ENCODE results near the gene GPATCH3. TPM values are rescaled to one million over a fixed set of nuclear protein-coding genes. Genes with fewer than 3 reads are reported as not detected.
"Not testable (repeated sequence)": the region's sequence is repeated elsewhere in the genome, so short reads cannot be mapped to it uniquely, and the experiment has no call there.

GPATCH3 gene
- total RNA-seq, result 15.6 and 15.7 TPM in 2 replicates

GRCh38 chr1:26900001-26900814, at the start of gene GPATCH3:
TSS of gene GPATCH3 (minus strand) at chr1:26900467. CDS start at chr1:26900442, 25 bp downstream.
- intact Hi-C loops (cut with micrococcal nuclease), result loop anchor here (1.0 to 5.0 kb wide), 3 partner anchors 10 to 593 kb away; partner anchors contain the start of genes GPN2, NUDC and UBXN11
- H3K4me1 Mint-ChIP-seq (ENCODE audit: low read depth), result peaks cover 27% of the 10 kb centered on the region
- DNase-seq (ENCODE audit: low spot score), result peak; percentile 81
- peak within 1 kb of the TSS; percentile 93 for H3K4me3 Mint-ChIP-seq
- no peaks in the 10 kb centered on the region for H3K9me3 Mint-ChIP-seq
- H3K36me3 Mint-ChIP-seq (ENCODE audit: low read depth), result peaks cover 5% of the 10 kb centered on the region
- peaks cover 2% of the 10 kb centered on the region for H3K27me3 Mint-ChIP-seq (ENCODE audit: insufficient read depth)
- peak within 1 kb of the TSS; percentile 96 for H3K27ac Mint-ChIP-seq

- Mint-ChIP-seq H3K9me3 (no peaks in the 10 kb centered on the region), H3K27ac (no peak overlapping the region), H3K27me3 (ENCODE audit: insufficient read depth) (peaks cover 4% of the 10 kb centered on the region), H3K4me1 (ENCODE audit: low read depth) (no peaks in the 10 kb centered on the region), H3K36me3 (ENCODE audit: low read depth) (peaks cover 18% of the 10 kb centered on the region), H3K4me3 (no peak overlapping the region)
- no peak for DNase-seq (ENCODE audit: low spot score)
- intact Hi-C loops (cut with micrococcal nuclease), result no loop called here
Measured at GRCh38 chr1:26949926-26950319, 49.7 kb upstream of the GPATCH3 start.

- Mint-ChIP-seq H3K9me3 (no peaks in the 10 kb centered on the region), H3K27ac (no peak overlapping the region), H3K27me3 (ENCODE audit: insufficient read depth) (peaks cover 4% of the 10 kb centered on the region), H3K4me3 (no peak overlapping the region), H3K36me3 (ENCODE audit: low read depth) (peaks cover 19% of the 10 kb centered on the region), H3K4me1 (ENCODE audit: low read depth) (no peaks in the 10 kb centered on the region)
- DNase-seq (ENCODE audit: low spot score), result no peak
- intact Hi-C loops (cut with micrococcal nuclease), result no loop called here
Measured at GRCh38 chr1:26949266-26949925, 49.1 kb upstream of the GPATCH3 start.

GRCh38 chr1:26948725-26949057, 48.4 kb upstream of the GPATCH3 start:
- DNase-seq (ENCODE audit: low spot score); H3K4me3 Mint-ChIP-seq; H3K9me3 Mint-ChIP-seq; H3K27ac Mint-ChIP-seq; intact Hi-C loops (cut with micrococcal nuclease); H3K4me1 Mint-ChIP-seq (ENCODE audit: low read depth); H3K27me3 Mint-ChIP-seq (ENCODE audit: insufficient read depth): not testable (repeated sequence)
- H3K36me3 Mint-ChIP-seq (ENCODE audit: low read depth), result peaks cover 19% of the 10 kb centered on the region

GRCh38 chr1:26946270-26946669, 46.0 kb upstream of the GPATCH3 start:
- H3K27me3 Mint-ChIP-seq (ENCODE audit: insufficient read depth), result peaks cover under 1% of the 10 kb centered on the region
- DNase-seq (ENCODE audit: low spot score), result no peak
- H3K36me3 Mint-ChIP-seq (ENCODE audit: low read depth), result peaks cover 33% of the 10 kb centered on the region
- H3K9me3 Mint-ChIP-seq, result no peaks in the 10 kb centered on the region
- H3K4me3 Mint-ChIP-seq, result no peak overlapping the region
- no peaks in the 10 kb centered on the region for H3K4me1 Mint-ChIP-seq (ENCODE audit: low read depth)
- no peak overlapping the region for H3K27ac Mint-ChIP-seq
- intact Hi-C loops (cut with micrococcal nuclease), result no loop called here

GRCh38 chr1:26945728-26946127, 45.5 kb upstream of the GPATCH3 start:
- H3K4me3 Mint-ChIP-seq, result no peak overlapping the region
- DNase-seq (ENCODE audit: low spot score), result no peak
- no peak overlapping the region for H3K27ac Mint-ChIP-seq
- no peaks in the 10 kb centered on the region for H3K4me1 Mint-ChIP-seq (ENCODE audit: low read depth)
- no peaks in the 10 kb centered on the region for H3K9me3 Mint-ChIP-seq
- intact Hi-C loops (cut with micrococcal nuclease), result no loop called here
- peaks cover 33% of the 10 kb centered on the region for H3K36me3 Mint-ChIP-seq (ENCODE audit: low read depth)
- H3K27me3 Mint-ChIP-seq (ENCODE audit: insufficient read depth), result no peaks in the 10 kb centered on the region

GRCh38 chr1:26945138-26945537, 44.9 kb upstream of the GPATCH3 start:
- no peak overlapping the region for H3K27ac Mint-ChIP-seq
- H3K4me1 Mint-ChIP-seq (ENCODE audit: low read depth), result no peaks in the 10 kb centered on the region
- H3K4me3 Mint-ChIP-seq, result no peak overlapping the region
- H3K36me3 Mint-ChIP-seq (ENCODE audit: low read depth), result peaks cover 33% of the 10 kb centered on the region
- no peak for DNase-seq (ENCODE audit: low spot score)
- no peaks in the 10 kb centered on the region for H3K9me3 Mint-ChIP-seq
- H3K27me3 Mint-ChIP-seq (ENCODE audit: insufficient read depth), result no peaks in the 10 kb centered on the region
- intact Hi-C loops (cut with micrococcal nuclease), result no loop called here

- Mint-ChIP-seq H3K4me1 (ENCODE audit: low read depth) (no peaks in the 10 kb centered on the region), H3K27ac (no peak overlapping the region), H3K36me3 (ENCODE audit: low read depth) (peaks cover 38% of the 10 kb centered on the region), H3K4me3 (no peak overlapping the region), H3K9me3 (no peaks in the 10 kb centered on the region), H3K27me3 (ENCODE audit: insufficient read depth) (no peaks in the 10 kb centered on the region)
- no peak for DNase-seq (ENCODE audit: low spot score)
- intact Hi-C loops (cut with micrococcal nuclease), result no loop called here
Measured at GRCh38 chr1:26942656-26943055, 42.4 kb upstream of the GPATCH3 start.

GRCh38 chr1:26941311-26941710, 41.0 kb upstream of the GPATCH3 start:
- no peaks in the 10 kb centered on the region for H3K4me1 Mint-ChIP-seq (ENCODE audit: low read depth)
- H3K27me3 Mint-ChIP-seq (ENCODE audit: insufficient read depth), result no peaks in the 10 kb centered on the region

GRCh38 chr1:26938659-26939025, 38.4 kb upstream of the GPATCH3 start:
- peaks cover 27% of the 10 kb centered on the region for H3K36me3 Mint-ChIP-seq (ENCODE audit: low read depth)
- H3K4me1 Mint-ChIP-seq (ENCODE audit: low read depth), result no peaks in the 10 kb centered on the region
- H3K27me3 Mint-ChIP-seq (ENCODE audit: insufficient read depth), result no peaks in the 10 kb centered on the region
- no peak for DNase-seq (ENCODE audit: low spot score)
- intact Hi-C loops (cut with micrococcal nuclease), result no loop called here
- no peak overlapping the region for H3K27ac Mint-ChIP-seq
- H3K4me3 Mint-ChIP-seq, result no peak overlapping the region
- H3K9me3 Mint-ChIP-seq, result no peaks in the 10 kb centered on the region

More at GRCh38 chr1:26941311-26941710, 41.0 kb upstream of the GPATCH3 start:
- H3K9me3 Mint-ChIP-seq, result no peaks in the 10 kb centered on the region
- no peak overlapping the region for H3K4me3 Mint-ChIP-seq
- peaks cover 34% of the 10 kb centered on the region for H3K36me3 Mint-ChIP-seq (ENCODE audit: low read depth)
- intact Hi-C loops (cut with micrococcal nuclease), result no loop called here
- no peak for DNase-seq (ENCODE audit: low spot score)
- no peak overlapping the region for H3K27ac Mint-ChIP-seq

GRCh38 chr1:26938004-26938658, 37.9 kb upstream of the GPATCH3 start:
- Mint-ChIP-seq H3K9me3 (no peaks in the 10 kb centered on the region), H3K36me3 (ENCODE audit: low read depth) (peaks cover 22% of the 10 kb centered on the region), H3K27ac (no peak overlapping the region), H3K27me3 (ENCODE audit: insufficient read depth) (no peaks in the 10 kb centered on the region), H3K4me3 (no peak overlapping the region), H3K4me1 (ENCODE audit: low read depth) (no peaks in the 10 kb centered on the region)
- intact Hi-C loops (cut with micrococcal nuclease), result no loop called here
- no peak for DNase-seq (ENCODE audit: low spot score)

GRCh38 chr1:26936823-26937222, 36.6 kb upstream of the GPATCH3 start:
- no peak for DNase-seq (ENCODE audit: low spot score)
- Mint-ChIP-seq H3K36me3 (ENCODE audit: low read depth) (peaks cover 17% of the 10 kb centered on the region), H3K9me3 (no peaks in the 10 kb centered on the region), H3K27me3 (ENCODE audit: insufficient read depth) (no peaks in the 10 kb centered on the region), H3K27ac (no peak overlapping the region), H3K4me1 (ENCODE audit: low read depth) (no peaks in the 10 kb centered on the region), H3K4me3 (no peak overlapping the region)
- intact Hi-C loops (cut with micrococcal nuclease), result no loop called here

- no peak for DNase-seq (ENCODE audit: low spot score)
- no peaks in the 10 kb centered on the region for H3K4me1 Mint-ChIP-seq (ENCODE audit: low read depth)
- H3K4me3 Mint-ChIP-seq, result no peak overlapping the region
- intact Hi-C loops (cut with micrococcal nuclease), result no loop called here
- no peaks in the 10 kb centered on the region for H3K9me3 Mint-ChIP-seq
- peaks cover 27% of the 10 kb centered on the region for H3K36me3 Mint-ChIP-seq (ENCODE audit: low read depth)
- H3K27me3 Mint-ChIP-seq (ENCODE audit: insufficient read depth), result no peaks in the 10 kb centered on the region
- H3K27ac Mint-ChIP-seq, result no peak overlapping the region
Measured at GRCh38 chr1:26932531-26932930, 32.3 kb upstream of the GPATCH3 start.

All from activated T-helper 1 cell treated with anti-CD3 and anti-CD28 coated beads, Interleukin-12 subunit alpha, Interleukin-12 subunit beta, Interleukin-2, Interleukin-4 antibody, amounts not matched to agents 30 ng/mL and 10 ng/mL and 1 ng/mL, durations not matched to agents 14 hours and 24 hours and 36 hours (primary cell).